ENCODE results near the gene HNRNPA3.
A peak's percentile ranks its signal among the peaks of the same experiment; 100 is the strongest.

HNRNPA3 gene

DNA sequence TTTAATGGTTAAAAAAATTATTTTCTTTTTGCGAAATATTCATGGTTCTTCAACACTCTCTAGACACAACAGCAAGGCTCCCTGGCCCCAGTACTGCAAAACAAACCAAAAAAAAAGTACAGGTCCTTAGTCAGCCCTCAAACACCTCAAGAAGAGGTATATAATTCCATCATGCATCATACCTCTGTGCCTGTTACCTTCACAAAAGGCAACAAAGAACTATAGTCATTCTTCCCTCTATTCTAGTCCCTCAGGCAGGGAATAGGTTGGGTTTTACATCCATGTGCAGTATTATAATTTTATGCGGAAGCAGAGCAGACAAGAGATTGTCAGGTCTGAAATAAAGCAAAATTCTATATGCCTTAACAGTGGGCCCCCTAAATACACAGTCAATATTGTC, 43.4 kb downstream of the HNRNPA3 start:
- no peak for ATAC-seq (replicated peaks; ENCODE audit: extremely low read depth, poor library complexity, severe bottlenecking)
- no peak overlapping the region for H3K27ac Mint-ChIP-seq (ENCODE audit: low read depth)
- no peaks in the 10 kb centered on the region for H3K9me3 Mint-ChIP-seq
- H3K4me3 Mint-ChIP-seq, result no peak overlapping the region
- no peak for DNase-seq (ENCODE audit: low spot score in 2 of 2)
- H3K4me1 Mint-ChIP-seq, result peaks cover 89% of the 10 kb centered on the region
- H3K36me3 Mint-ChIP-seq (ENCODE audit: insufficient read depth), result peaks cover 23% of the 10 kb centered on the region
- no peaks in the 10 kb centered on the region for H3K27me3 Mint-ChIP-seq

GRCh38 chr2:177256695-177257094, 44.1 kb downstream of the HNRNPA3 start:
- H3K4me1 Mint-ChIP-seq, result peaks cover 89% of the 10 kb centered on the region
- ATAC-seq (replicated peaks; ENCODE audit: extremely low read depth, poor library complexity, severe bottlenecking), result no peak
- no peaks in the 10 kb centered on the region for H3K9me3 Mint-ChIP-seq
- no peaks in the 10 kb centered on the region for H3K27me3 Mint-ChIP-seq
- no peak overlapping the region for H3K4me3 Mint-ChIP-seq
- H3K27ac Mint-ChIP-seq (ENCODE audit: low read depth), result no peak overlapping the region
- DNase-seq (ENCODE audit: low spot score in 2 of 2), result no peak
- peaks cover 23% of the 10 kb centered on the region for H3K36me3 Mint-ChIP-seq (ENCODE audit: insufficient read depth)

DNA sequence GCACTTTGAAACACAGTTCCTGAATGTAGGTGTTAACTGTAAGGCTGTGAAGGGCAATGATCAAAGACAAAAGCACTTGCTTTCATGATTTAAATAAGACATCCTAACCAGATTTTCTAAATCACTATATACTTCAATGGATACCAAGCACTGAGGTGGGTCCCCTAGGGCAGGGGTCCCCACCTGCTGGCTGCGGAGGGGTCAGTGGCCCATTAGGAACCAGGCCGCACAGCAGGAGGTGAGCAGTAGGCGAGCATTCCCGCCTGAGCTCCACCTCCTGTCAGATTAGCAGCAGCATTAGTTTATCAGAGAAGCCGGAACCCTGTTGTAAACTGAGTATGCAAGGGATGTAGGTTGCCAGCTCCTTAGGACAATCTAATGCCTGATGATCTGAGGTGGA, 44.9 kb downstream of the HNRNPA3 start:
- DNase-seq (ENCODE audit: low spot score in 2 of 2) (no peak), ATAC-seq (replicated peaks; ENCODE audit: extremely low read depth, poor library complexity, severe bottlenecking) (no peak)
- no peak overlapping the region for H3K27ac Mint-ChIP-seq (ENCODE audit: low read depth)
- H3K4me3 Mint-ChIP-seq, result peak overlapping the region; percentile 40
- H3K36me3 Mint-ChIP-seq (ENCODE audit: insufficient read depth), result peaks cover 21% of the 10 kb centered on the region
- H3K9me3 Mint-ChIP-seq, result no peaks in the 10 kb centered on the region
- H3K4me1 Mint-ChIP-seq, result peaks cover 89% of the 10 kb centered on the region
- no peaks in the 10 kb centered on the region for H3K27me3 Mint-ChIP-seq

- DNase-seq (ENCODE audit: low spot score in 2 of 2) (no peak), ATAC-seq (replicated peaks; ENCODE audit: extremely low read depth, poor library complexity, severe bottlenecking) (no peak)
- Mint-ChIP-seq H3K4me3 (no peak overlapping the region), H3K4me1 (peaks cover 86% of the 10 kb centered on the region), H3K9me3 (no peaks in the 10 kb centered on the region), H3K27me3 (no peaks in the 10 kb centered on the region), H3K27ac (ENCODE audit: low read depth) (no peak overlapping the region), H3K36me3 (ENCODE audit: insufficient read depth) (peaks cover 19% of the 10 kb centered on the region)
These were observed 45.5 kb downstream of the HNRNPA3 start for GRCh38 chr2:177258059-177258458.

GRCh38 chr2:177260379-177260778, 47.8 kb downstream of the HNRNPA3 start:
- peaks cover 63% of the 10 kb centered on the region for H3K4me1 Mint-ChIP-seq

DNA sequence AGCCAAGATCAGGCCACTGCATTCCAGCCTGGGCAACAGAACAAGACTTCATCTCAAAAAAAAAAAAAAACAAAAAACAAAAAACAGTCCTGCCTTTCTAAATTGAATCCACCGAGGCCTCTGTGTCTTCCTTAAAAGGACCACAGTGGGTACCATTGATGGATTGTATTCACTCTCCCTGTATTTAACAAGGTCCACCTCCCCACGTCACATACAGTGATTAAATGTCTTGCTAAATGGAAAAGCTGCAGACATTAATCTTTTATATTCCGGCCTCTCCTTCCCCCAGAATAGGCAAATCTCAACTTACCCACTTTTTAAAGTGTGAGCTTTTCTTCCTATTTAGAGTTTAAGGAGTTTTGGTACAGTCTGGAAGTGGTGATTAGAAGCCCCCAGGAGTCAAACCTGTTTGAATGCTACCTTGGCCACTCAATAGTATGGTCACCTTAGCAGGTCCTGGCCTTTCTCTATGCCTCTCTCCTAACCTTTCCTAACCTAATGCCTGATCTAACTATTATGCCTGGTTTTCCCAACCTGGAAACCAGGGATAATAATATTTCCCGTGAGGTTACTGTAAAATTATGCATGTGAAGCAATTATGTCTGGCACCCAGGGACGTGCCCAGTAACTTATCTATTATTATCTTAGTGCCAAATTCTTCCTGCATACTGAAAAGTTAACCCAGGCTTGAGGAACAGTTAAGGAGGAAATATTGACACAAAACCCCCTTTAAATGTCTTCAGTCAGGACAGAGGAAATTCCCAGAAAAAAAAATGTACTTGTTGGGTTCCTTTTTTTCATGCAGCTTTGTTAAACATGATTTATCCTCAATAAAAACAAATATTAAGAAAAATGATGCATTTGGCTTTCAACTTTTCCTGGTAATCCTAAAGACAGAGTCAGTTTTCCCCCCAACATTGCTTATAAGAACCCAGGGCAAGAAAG, 48.8 kb downstream of the HNRNPA3 start:
- Mint-ChIP-seq H3K9me3 (no peaks in the 10 kb centered on the region), H3K4me3 (peak overlapping the region; percentile 84), H3K4me1 (peaks cover 60% of the 10 kb centered on the region), H3K27ac (ENCODE audit: low read depth) (peak overlapping the region; percentile 86), H3K36me3 (ENCODE audit: insufficient read depth) (peaks cover 23% of the 10 kb centered on the region), H3K27me3 (no peaks in the 10 kb centered on the region)
- no peak for DNase-seq (ENCODE audit: low spot score in 2 of 2)
- ATAC-seq (replicated peaks; ENCODE audit: extremely low read depth, poor library complexity, severe bottlenecking), result no peak

More at GRCh38 chr2:177260379-177260778, 47.8 kb downstream of the HNRNPA3 start:
- no peaks in the 10 kb centered on the region for H3K9me3 Mint-ChIP-seq
- H3K27me3 Mint-ChIP-seq, result no peaks in the 10 kb centered on the region
- no peak overlapping the region for H3K27ac Mint-ChIP-seq (ENCODE audit: low read depth)
- no peak for DNase-seq (ENCODE audit: low spot score in 2 of 2)
- no peak for ATAC-seq (replicated peaks; ENCODE audit: extremely low read depth, poor library complexity, severe bottlenecking)
- H3K4me3 Mint-ChIP-seq, result peak overlapping the region; percentile 50
- peaks cover 26% of the 10 kb centered on the region for H3K36me3 Mint-ChIP-seq (ENCODE audit: insufficient read depth)

DNA sequence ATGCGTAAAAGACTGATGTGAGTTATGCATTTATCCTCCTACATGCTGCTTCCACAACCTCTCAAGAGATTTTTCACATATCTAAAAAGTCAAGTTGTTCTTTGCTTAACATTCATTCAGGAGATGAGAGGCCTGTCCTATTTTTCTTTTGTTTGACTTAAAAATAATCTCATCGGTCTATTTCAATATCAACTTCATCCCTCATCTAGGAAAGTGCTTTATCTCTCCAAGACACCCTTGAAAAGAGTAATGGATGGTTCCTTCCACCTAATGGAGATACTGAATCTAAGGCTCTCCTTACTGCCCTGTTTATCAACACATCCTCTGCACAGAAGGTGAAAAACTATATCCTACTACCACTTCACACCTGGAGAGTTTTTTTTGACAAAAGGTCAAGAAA, 49.5 kb downstream of the HNRNPA3 start:
- Mint-ChIP-seq H3K27ac (ENCODE audit: low read depth) (peak overlapping the region; percentile 86), H3K9me3 (no peaks in the 10 kb centered on the region), H3K36me3 (ENCODE audit: insufficient read depth) (peaks cover 23% of the 10 kb centered on the region), H3K27me3 (no peaks in the 10 kb centered on the region), H3K4me1 (peaks cover 55% of the 10 kb centered on the region), H3K4me3 (peak overlapping the region; percentile 84)
- DNase-seq (ENCODE audit: low spot score in 2 of 2) (no peak), ATAC-seq (replicated peaks; ENCODE audit: extremely low read depth, poor library complexity, severe bottlenecking) (no peak)

DNA sequence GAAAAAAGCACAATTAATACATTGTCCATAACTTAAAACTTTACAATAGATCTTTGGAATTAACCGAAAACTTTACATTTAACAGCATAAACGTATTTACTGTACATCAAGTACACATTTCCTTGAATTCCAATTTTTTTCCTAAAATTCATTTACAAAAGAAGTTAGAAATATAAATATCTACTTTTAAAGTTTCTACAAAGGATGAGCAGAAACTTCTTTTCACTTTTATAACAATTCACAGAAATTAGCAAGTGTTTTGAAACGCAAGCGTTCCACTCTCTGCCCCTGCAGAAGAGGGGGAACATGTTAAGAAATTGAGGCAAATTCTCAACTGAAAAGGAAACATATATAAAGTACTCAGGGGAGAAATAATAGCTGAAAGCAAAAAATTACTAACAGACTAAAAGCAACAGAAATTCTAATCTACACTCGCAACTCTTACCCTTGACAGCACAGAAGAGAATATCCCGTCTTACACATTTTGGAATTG, 50.4 kb downstream of the HNRNPA3 start:
- ATAC-seq (replicated peaks; ENCODE audit: extremely low read depth, poor library complexity, severe bottlenecking), result no peak
- peak overlapping the region; percentile 86 for H3K27ac Mint-ChIP-seq (ENCODE audit: low read depth)
- H3K4me3 Mint-ChIP-seq, result peak overlapping the region; percentile 84
- peaks cover 23% of the 10 kb centered on the region for H3K36me3 Mint-ChIP-seq (ENCODE audit: insufficient read depth)
- no peak for DNase-seq (ENCODE audit: low spot score in 2 of 2)
- no peaks in the 10 kb centered on the region for H3K9me3 Mint-ChIP-seq
- peaks cover 46% of the 10 kb centered on the region for H3K4me1 Mint-ChIP-seq
- no peaks in the 10 kb centered on the region for H3K27me3 Mint-ChIP-seq

GRCh38 chr2:177263451-177264208, 51.0 kb downstream of the HNRNPA3 start:
- Mint-ChIP-seq H3K27ac (ENCODE audit: low read depth) (peak overlapping the region; percentile 86), H3K27me3 (no peaks in the 10 kb centered on the region), H3K4me1 (peaks cover 39% of the 10 kb centered on the region), H3K9me3 (no peaks in the 10 kb centered on the region), H3K36me3 (ENCODE audit: insufficient read depth) (peaks cover 23% of the 10 kb centered on the region), H3K4me3 (peak overlapping the region; percentile 84)
- DNase-seq (ENCODE audit: low spot score in 2 of 2), result peak; percentile 91 to 96
- peak; percentile 71 for ATAC-seq (replicated peaks; ENCODE audit: extremely low read depth, poor library complexity, severe bottlenecking)

DNA sequence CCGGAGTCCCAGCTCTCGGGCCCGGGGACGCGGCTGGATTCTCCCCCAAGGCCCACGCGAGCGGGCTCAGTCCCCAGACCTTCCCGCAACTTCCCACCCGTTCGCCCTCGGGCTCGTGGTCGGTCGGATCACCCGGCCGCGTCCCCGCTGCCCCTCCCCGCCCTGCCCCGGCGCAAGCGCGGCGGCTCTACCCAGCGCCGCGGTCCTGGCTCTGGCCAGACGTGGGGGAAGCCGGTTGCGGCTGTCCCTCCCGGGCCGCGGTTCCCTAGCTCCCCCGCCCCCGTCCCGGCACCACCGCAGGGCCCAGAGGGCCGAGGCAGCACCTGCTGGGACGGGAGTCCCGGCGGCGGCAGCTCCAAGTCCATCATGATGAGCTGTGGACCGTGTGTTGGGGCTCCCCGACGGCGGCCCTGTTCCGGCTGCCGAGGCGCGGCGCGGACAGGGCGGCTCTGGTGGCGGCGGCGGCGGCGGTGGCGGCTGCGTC, 51.7 kb downstream of the HNRNPA3 start:
- peaks cover 23% of the 10 kb centered on the region for H3K36me3 Mint-ChIP-seq (ENCODE audit: insufficient read depth)
- no peaks in the 10 kb centered on the region for H3K27me3 Mint-ChIP-seq
- ATAC-seq (replicated peaks; ENCODE audit: extremely low read depth, poor library complexity, severe bottlenecking) (no peak), DNase-seq (ENCODE audit: low spot score in 2 of 2) (no peak)
- H3K9me3 Mint-ChIP-seq, result no peaks in the 10 kb centered on the region
- peak overlapping the region; percentile 84 for H3K4me3 Mint-ChIP-seq
- peak overlapping the region; percentile 93 for H3K27ac Mint-ChIP-seq (ENCODE audit: low read depth)
- peaks cover 33% of the 10 kb centered on the region for H3K4me1 Mint-ChIP-seq

- peak within 1 kb of the TSS; percentile 84 for H3K4me3 Mint-ChIP-seq
- peaks cover 23% of the 10 kb centered on the region for H3K36me3 Mint-ChIP-seq (ENCODE audit: insufficient read depth)
- H3K27me3 Mint-ChIP-seq, result no peaks in the 10 kb centered on the region
- no peaks in the 10 kb centered on the region for H3K9me3 Mint-ChIP-seq
- peak within 1 kb of the TSS; percentile 93 for H3K27ac Mint-ChIP-seq (ENCODE audit: low read depth)
- DNase-seq (ENCODE audit: low spot score in 2 of 2), result peak; percentile 87 to 92
- peak; percentile 70 for ATAC-seq (replicated peaks; ENCODE audit: extremely low read depth, poor library complexity, severe bottlenecking)
- H3K4me1 Mint-ChIP-seq, result peaks cover 33% of the 10 kb centered on the region
These were observed 52.3 kb downstream of the HNRNPA3 start, which contains the start of gene NFE2L2 for GRCh38 chr2:177264693-177265587. TSS of gene NFE2L2 (minus strand) at chr2:177264727. CDS start at chr2:177264576, 151 bp downstream.
